GM12878 (cell line): ENCODE data around the gene GTF2F2.

ENCODE experiments used
- HCFC1 ChIP-seq: fragments of 150-350 bp; IDR thresholded peaks from 2 replicates; pipeline ENCODE4 v1.6.1; 2014; ENCODE audit warnings: low read length
- MXI1 ChIP-seq: fragments of 150-350 bp; IDR thresholded peaks from 2 replicates; pipeline ENCODE4 v1.6.1; 2011; ENCODE audit warnings: low read depth, mild to moderate bottlenecking, inconsistent platforms, low read length, improper control_type of control experiment
- TF ChIP-seq, protein P1 (sequence below), 3 experiments: IDR thresholded peaks in 2 of 3; conservative IDR thresholded peaks in 1 of 3; 2 replicates each; pipeline ENCODE4 v1.5.1; 2011; ENCODE audit warnings: low read depth in 3 of 3, low read length in 3 of 3, mild to moderate bottlenecking in 3 of 3, control low read depth in 2 of 3, moderate library complexity in 2 of 3, inconsistent platforms in 1 of 3, mixed read lengths in 1 of 3; ENCODE audit not compliant: control insufficient read depth in 2 of 3, insufficient read depth in 1 of 3; ENCODE audit errors: extremely low read depth in 1 of 3

GRCh38 chr13:45200701-45201232, 80.5 kb downstream of the GTF2F2 start, which contains the start of gene KCTD4:
- TF ChIP-seq MXI1 (no peak), HCFC1 (no peak)
- TF ChIP-seq, protein P1, sequence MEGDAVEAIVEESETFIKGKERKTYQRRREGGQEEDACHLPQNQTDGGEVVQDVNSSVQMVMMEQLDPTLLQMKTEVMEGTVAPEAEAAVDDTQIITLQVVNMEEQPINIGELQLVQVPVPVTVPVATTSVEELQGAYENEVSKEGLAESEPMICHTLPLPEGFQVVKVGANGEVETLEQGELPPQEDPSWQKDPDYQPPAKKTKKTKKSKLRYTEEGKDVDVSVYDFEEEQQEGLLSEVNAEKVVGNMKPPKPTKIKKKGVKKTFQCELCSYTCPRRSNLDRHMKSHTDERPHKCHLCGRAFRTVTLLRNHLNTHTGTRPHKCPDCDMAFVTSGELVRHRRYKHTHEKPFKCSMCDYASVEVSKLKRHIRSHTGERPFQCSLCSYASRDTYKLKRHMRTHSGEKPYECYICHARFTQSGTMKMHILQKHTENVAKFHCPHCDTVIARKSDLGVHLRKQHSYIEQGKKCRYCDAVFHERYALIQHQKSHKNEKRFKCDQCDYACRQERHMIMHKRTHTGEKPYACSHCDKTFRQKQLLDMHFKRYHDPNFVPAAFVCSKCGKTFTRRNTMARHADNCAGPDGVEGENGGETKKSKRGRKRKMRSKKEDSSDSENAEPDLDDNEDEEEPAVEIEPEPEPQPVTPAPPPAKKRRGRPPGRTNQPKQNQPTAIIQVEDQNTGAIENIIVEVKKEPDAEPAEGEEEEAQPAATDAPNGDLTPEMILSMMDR (IDR thresholded peaks at IDR 0.05 in 2 of 3, conservative IDR thresholded peaks at IDR 0.05 in 1 of 3; ENCODE audit: control insufficient read depth in 2 of 3, extremely low read depth in 1 of 3, insufficient read depth in 1 of 3, low read depth in 3 of 3, low read length in 3 of 3) = no peak
